PC-9 (cell line): ENCODE data around the gene FOSL2.

ENCODE experiments used
- CTCF ChIP-seq: fragments of 200-600 bp; sonication (generic); conservative IDR thresholded peaks from 2 replicates; pipeline ENCODE4 v1.6.1; 2017; ENCODE audit warnings: mixed run types, antibody characterized with exemption, mild to moderate bottlenecking, moderate library complexity
- EZH2 ChIP-seq: fragments of 200-600 bp; sonication (generic); IDR thresholded peaks from 2 replicates; pipeline ENCODE4 v1.8.0; 2017; ENCODE audit warnings: antibody characterized with exemption, low read depth

GRCh38 chr2:28362991-28363521 lies 29.6 kb upstream of the FOSL2 start:
- no peak for TF ChIP-seq CTCF
- no peak for TF ChIP-seq EZH2
